B cell (primary cell): ENCODE measurements around the gene MARK2. TPM values are rescaled to one million over a fixed set of nuclear protein-coding genes. Genes with fewer than 3 reads are reported as not detected.

Source experiments
- ATAC-seq: fragments of 200-7000 bp; cut with Tn5 transposase; one replicate; pipeline ENCODE4 v1.10.0; 2021; ENCODE audit warnings: low read depth, mild to moderate bottlenecking, moderate number of reproducible peaks, moderate library complexity
- CTCF ChIA-PET: fragments of 350-600 bp; sonication (Branson Sonifier 250); formaldehyde crosslinking; loops from one replicate; lab custom pipeline; 2021; ENCODE audit warnings: antibody characterized with exemption, inconsistent platforms; lab: Charles Lee
- POLR2A ChIA-PET: fragments of 350-600 bp; sonication (Branson Sonifier 250); formaldehyde crosslinking; loops from one replicate; lab custom pipeline; 2021; ENCODE audit warnings: antibody characterized with exemption; lab: Charles Lee
- DNase-seq: peaks from one replicate; pipeline ENCODE4 v3.0.0; 2013
- H2AFZ ChIP-seq: 2 replicates; pipeline ENCODE4 v1.6.1; 2012; ENCODE audit warnings: mild to moderate bottlenecking, low read depth, low read length; ENCODE audit not compliant: insufficient read depth, poor library complexity, severe bottlenecking
- H3K27ac ChIP-seq, 2 donors: 1 replicate in 1 of 2; 2 replicates in 1 of 2; pipeline ENCODE4 v1.5.1; 2012 to 2013; ENCODE audit warnings: low read length in 2 of 2, mild to moderate bottlenecking in 2 of 2, moderate library complexity in 1 of 2
- H3K27me3 ChIP-seq, 4 experiments: fragments of 200-600 bp in 1 of 4; sonication (generic) in 1 of 4; replicated peaks in 1 of 4; 1 replicate in 2 of 4; 2 replicates in 2 of 4; pipeline versions ENCODE4 v1.6.1 to v1.7.0; 2013 to 2016; ENCODE audit warnings: low read length in 3 of 4, mild to moderate bottlenecking in 2 of 4, mixed read lengths in 1 of 4, moderate library complexity in 1 of 4; ENCODE audit not compliant: insufficient read depth in 4 of 4, control insufficient read depth in 3 of 4; ENCODE audit errors: control extremely low read depth in 1 of 4
- H3K36me3 ChIP-seq, 2 experiments: replicated peaks in 1 of 2; 1 replicate in 1 of 2; 2 replicates in 1 of 2; pipeline versions ENCODE4 v1.6.1 to v1.7.1; 2013; ENCODE audit warnings: low read length in 1 of 2; ENCODE audit not compliant: insufficient read depth in 2 of 2, control insufficient read depth in 1 of 2; ENCODE audit errors: control extremely low read depth in 1 of 2, extremely low read depth in 1 of 2
- H3K4me1 ChIP-seq, 2 donors: fragments of 200-600 bp in 1 of 2; sonication (generic) in 1 of 2; 1 replicate in 1 of 2; 2 replicates in 1 of 2; pipeline versions ENCODE4 v1.5.1 to v1.6.1; 2013 to 2017; ENCODE audit warnings: low read length in 2 of 2; ENCODE audit not compliant: control insufficient read depth in 2 of 2, insufficient read depth in 2 of 2
- H3K4me2 ChIP-seq: replicated peaks from 2 replicates; pipeline ENCODE3; 2012; ENCODE audit warnings: mild to moderate bottlenecking, low read depth, low read length; ENCODE audit not compliant: poor library complexity, severe bottlenecking
- H3K4me3 ChIP-seq, 5 experiments: fragments of 200-600 bp in 1 of 5; sonication (generic) in 1 of 5; 1 replicate in 3 of 5; 2 replicates in 2 of 5; pipeline versions ENCODE4 v1.5.1 to v1.7.0; 2011 to 2016; ENCODE audit warnings: low read length in 4 of 5, mild to moderate bottlenecking in 4 of 5, low read depth in 2 of 5, control low read depth in 1 of 5, moderate library complexity in 1 of 5; ENCODE audit not compliant: insufficient read depth in 1 of 5; ENCODE audit errors: control extremely low read depth in 1 of 5, extremely low read depth in 1 of 5
- H3K79me2 ChIP-seq: fragments of 200-600 bp; sonication (generic); one replicate; pipeline ENCODE4 v1.6.0; 2016; ENCODE audit warnings: low read length; ENCODE audit not compliant: control insufficient read depth, insufficient read depth
- H3K9ac ChIP-seq: fragments of 200-600 bp; sonication (generic); 2 replicates; pipeline ENCODE4 v1.6.1; 2017; ENCODE audit warnings: mild to moderate bottlenecking, low read length, moderate library complexity
- H3K9me3 ChIP-seq, 3 donors: one replicate each; pipeline versions ENCODE4 v1.6.1 to v1.7.1; 2013; ENCODE audit warnings: low read length in 2 of 3; ENCODE audit not compliant: control insufficient read depth in 2 of 3, insufficient read depth in 1 of 3; ENCODE audit errors: control extremely low read depth in 1 of 3
- H4K20me1 ChIP-seq: 2 replicates; pipeline ENCODE4 v1.6.0; 2012; ENCODE audit warnings: mild to moderate bottlenecking, low read length; ENCODE audit not compliant: insufficient read depth, control insufficient read depth, poor library complexity, severe bottlenecking
- H3K27ac Mint-ChIP-seq: one replicate; pipeline ENCODE4 v1.8.0; 2021; ENCODE audit warnings: mixed read lengths
- H3K27me3 Mint-ChIP-seq: one replicate; pipeline ENCODE4 v1.8.0; 2021; ENCODE audit warnings: mixed read lengths
- H3K4me1 Mint-ChIP-seq: one replicate; pipeline ENCODE4 v1.8.0; 2021; ENCODE audit warnings: mixed read lengths
- H3K4me3 Mint-ChIP-seq: one replicate; pipeline ENCODE4 v1.8.0; 2021; ENCODE audit warnings: mixed read lengths
- H3K9me3 Mint-ChIP-seq: one replicate; pipeline ENCODE4 v1.8.0; 2022; ENCODE audit warnings: mixed read lengths; ENCODE audit not compliant: insufficient read depth
- CTCF ChIP-seq: fragments of 200-600 bp; IDR thresholded peaks from one replicate; pipeline ENCODE4 v1.8.0; 2022; ENCODE audit warnings: antibody characterized with exemption, mild to moderate bottlenecking
- EZH2 ChIP-seq: IDR thresholded peaks from 2 replicates; pipeline ENCODE4 v1.6.1; 2012; ENCODE audit warnings: borderline replicate concordance, low read depth, mild to moderate bottlenecking, moderate library complexity, low read length; ENCODE audit not compliant: insufficient read depth, poor library complexity, severe bottlenecking
- WGBS: methylation state at CpG from one replicate; pipeline ENCODE4 v1.1.5; 2013; ENCODE audit warnings: missing lambda C conversion rate; ENCODE audit not compliant: insufficient coverage; 5-methylcytosine and 5-hydroxymethylcytosine counted together
- intact Hi-C: fragments of 100-400 bp; cut with micrococcal nuclease; formaldehyde crosslinking; loops from one replicate; pipeline ENCODE4 v1.10.0; 2022
- polyA plus RNA-seq: library from polyadenylated mRNA; depleted of rRNA; stranded (reverse); fragments of >200 nt; gene quantifications from 2 replicates; pipeline ENCODE4 v1.2.3, GENCODE V29; 2012
- total RNA-seq, 2 donors: library from RNA; stranded (reverse); fragments of 120-200 nt in 1 of 2; gene quantifications; 1 replicate in 1 of 2; 2 replicates in 1 of 2; pipeline versions ENCODE4 v1.2.3 to v1.2.4, GENCODE V29; 2013 to 2022

Gene MARK2
- total and polyA plus RNA-seq, 2 donors (not counting 1 experiment from before 2014, with no cell fraction given) = 47.2 to 58.1 TPM

- Histone ChIP-seq H3K27ac (no peak overlapping the region), H3K36me3 (peaks cover 0 to 31% of the 10 kb centered on the region in 2 experiments), H3K4me1 (peaks cover 39 to 48% of the 10 kb centered on the region in 2 donors), H3K4me2 (no peak overlapping the region), H3K9me3 (no peaks in the 10 kb centered on the region), H2AFZ (no peak overlapping the region), H3K4me3 (no peak overlapping the region), H3K9ac (no peak overlapping the region), H3K79me2 (peaks cover 99% of the 10 kb centered on the region), H4K20me1 (peaks cover 99% of the 10 kb centered on the region), H3K27me3 (no peaks in the 10 kb centered on the region)
- CTCF ChIA-PET = interaction anchor here (0.8 to 1.7 kb wide), 2 partner anchors 10 to 37 kb away, joined by 3 to 5 read pairs; no protein-coding TSS in a partner anchor
- WGBS = 40% methylated on average over 1 of the region's 5 CpGs
- POLR2A ChIA-PET = interaction anchor here (0.6 kb wide), 1 partner anchor 941 kb away, joined by 3 read pairs; no protein-coding TSS in a partner anchor
- ATAC-seq = no peak
- H3K9me3 Mint-ChIP-seq = no peaks in the 10 kb centered on the region
- intact Hi-C loops = no loop called here
- H3K27me3 Mint-ChIP-seq = no peaks in the 10 kb centered on the region
- H3K27ac Mint-ChIP-seq = no peak overlapping the region
- no peak overlapping the region for H3K4me3 Mint-ChIP-seq
- DNase-seq = no peak
- no peak for TF ChIP-seq EZH2
- TF ChIP-seq CTCF = no peak
- peaks cover 58% of the 10 kb centered on the region for H3K4me1 Mint-ChIP-seq
Observed at GRCh38 chr11:63873311-63873710, 34.4 kb downstream of the MARK2 start.

GRCh38 chr11:63874511-63874910 lies 35.6 kb downstream of the MARK2 start:
- Mint-ChIP-seq H3K9me3 (no peaks in the 10 kb centered on the region), H3K4me3 (no peak overlapping the region), H3K27me3 (no peaks in the 10 kb centered on the region), H3K4me1 (peaks cover 53% of the 10 kb centered on the region), H3K27ac (no peak overlapping the region)
- TF ChIP-seq CTCF (no peak), EZH2 (no peak)
- H3K4me2 ChIP-seq = no peak overlapping the region
- no peak overlapping the region for H2AFZ ChIP-seq
- ChIA-PET CTCF (interaction anchor here (0.6 to 0.8 kb wide), 2 partner anchors 17 to 38 kb away, joined by 3 to 5 read pairs; no protein-coding TSS in a partner anchor), POLR2A (no interaction called here)
- no peaks in the 10 kb centered on the region for H3K27me3 ChIP-seq
- H3K79me2 ChIP-seq = peaks cover 99% of the 10 kb centered on the region
- intact Hi-C loops = no loop called here
- 80% methylated on average over 5 of the region's 6 CpGs for WGBS
- peaks cover 0 to 34% of the 10 kb centered on the region in 2 experiments for H3K36me3 ChIP-seq
- peaks cover 27 to 36% of the 10 kb centered on the region in 2 donors for H3K4me1 ChIP-seq
- DNase-seq (no peak), ATAC-seq (no peak)
- H3K9ac ChIP-seq = no peak overlapping the region
- H3K4me3 ChIP-seq = no peak overlapping the region
- no peaks in the 10 kb centered on the region for H3K9me3 ChIP-seq
- no peak overlapping the region for H3K27ac ChIP-seq
- H4K20me1 ChIP-seq = peaks cover 99% of the 10 kb centered on the region
